ENCODE data around the gene ADGRL3. TPM values are rescaled to one million over a fixed set of nuclear protein-coding genes. Genes with fewer than 3 reads are reported as not detected.

ADGRL3 gene
- total RNA-seq, 4 donors from 2014 or later: 0.19 to 7.8 (median 1.3) TPM

- Histone ChIP-seq H3K36me3 (no peaks in the 10 kb centered on the region), H3K4me1 (no peaks in the 10 kb centered on the region), H3K27me3 (no peaks in the 10 kb centered on the region), H3K9me3 (no peaks in the 10 kb centered on the region), H3K4me3 (no peak overlapping the region), H3K27ac (no peak overlapping the region)
- no peak for DNase-seq
- intact Hi-C loops (cut with DNase I): no loop called here
- TF ChIP-seq POLR2A (IDR thresholded peaks at IDR 0.05) (no peak), CTCF (IDR thresholded peaks at IDR 0.05) (no peak)
These were observed 246.8 kb downstream of the ADGRL3 start for GRCh38 chr4:61446941-61447340.

- Histone ChIP-seq H3K36me3 (no peaks in the 10 kb centered on the region), H3K27ac (no peak overlapping the region), H3K4me3 (no peak overlapping the region), H3K4me1 (no peaks in the 10 kb centered on the region), H3K9me3 (no peaks in the 10 kb centered on the region), H3K27me3 (no peaks in the 10 kb centered on the region)
- WGBS, 2 donors: 60 to 80% methylated on average over 1 of the region's 1 CpG
- TF ChIP-seq CTCF (IDR thresholded peaks at IDR 0.05): no peak
- no peak for TF ChIP-seq POLR2A (IDR thresholded peaks at IDR 0.05)
- intact Hi-C loops (cut with DNase I): no loop called here
- no peak for DNase-seq
These were observed 247.8 kb downstream of the ADGRL3 start for GRCh38 chr4:61447918-61448317.

GRCh38 chr4:61451935-61452334, 251.8 kb downstream of the ADGRL3 start:
- intact Hi-C loops (cut with DNase I): no loop called here

GRCh38 chr4:61461956-61462355, 261.8 kb downstream of the ADGRL3 start:
- Histone ChIP-seq H3K27ac (peak overlapping the region; percentile 14 to 61 (median 29)), H3K4me3 (no peak overlapping the region), H3K27me3 (no peaks in the 10 kb centered on the region), H3K36me3 (no peaks in the 10 kb centered on the region), H3K4me1 (peaks cover 0 to 26% (median 16%) of the 10 kb centered on the region in 3 donors), H3K9me3 (no peaks in the 10 kb centered on the region)
- 33 to 45% methylated on average over 1 of the region's 1 CpG for WGBS, 2 donors
- intact Hi-C loops (cut with DNase I): no loop called here
- DNase-seq: no peak
- TF ChIP-seq CTCF (IDR thresholded peaks at IDR 0.05): no peak
- TF ChIP-seq POLR2A (IDR thresholded peaks at IDR 0.05): no peak

More at GRCh38 chr4:61451935-61452334, 251.8 kb downstream of the ADGRL3 start:
- TF ChIP-seq POLR2A (IDR thresholded peaks at IDR 0.05) (no peak), CTCF (IDR thresholded peaks at IDR 0.05) (no peak)
- H3K9me3 ChIP-seq: no peaks in the 10 kb centered on the region
- 70 to 90% methylated on average over 2 to 3 of the region's 3 CpGs for WGBS, 2 donors
- no peak overlapping the region for H3K27ac ChIP-seq
- H3K36me3 ChIP-seq: no peaks in the 10 kb centered on the region
- H3K27me3 ChIP-seq: no peaks in the 10 kb centered on the region
- no peaks in the 10 kb centered on the region for H3K4me1 ChIP-seq
- H3K4me3 ChIP-seq: no peak overlapping the region
- DNase-seq: no peak

GRCh38 chr4:61462451-61463326, 262.6 kb downstream of the ADGRL3 start:
- peaks cover 0 to 26% (median 16%) of the 10 kb centered on the region in 3 donors for H3K4me1 ChIP-seq
- TF ChIP-seq POLR2A (IDR thresholded peaks at IDR 0.05) (no peak), CTCF (IDR thresholded peaks at IDR 0.05) (no peak)
- DNase-seq: no peak
- no peaks in the 10 kb centered on the region for H3K27me3 ChIP-seq
- no peaks in the 10 kb centered on the region for H3K9me3 ChIP-seq
- intact Hi-C loops (cut with DNase I): no loop called here
- peak overlapping the region; percentile 26 to 61 (median 36) for H3K27ac ChIP-seq
- H3K36me3 ChIP-seq: no peaks in the 10 kb centered on the region
- 22 to 30% methylated on average over 5 of the region's 5 CpGs for WGBS, 2 donors
- H3K4me3 ChIP-seq: no peak overlapping the region
